Measurements from ENCODE around the gene CLEC7A. TPM values are rescaled to one million over a fixed set of nuclear protein-coding genes. Genes with fewer than 3 reads are reported as not detected.

The CLEC7A gene
- total RNA-seq, 1 donor from 2014 or later, result 51.1 TPM

DNA sequence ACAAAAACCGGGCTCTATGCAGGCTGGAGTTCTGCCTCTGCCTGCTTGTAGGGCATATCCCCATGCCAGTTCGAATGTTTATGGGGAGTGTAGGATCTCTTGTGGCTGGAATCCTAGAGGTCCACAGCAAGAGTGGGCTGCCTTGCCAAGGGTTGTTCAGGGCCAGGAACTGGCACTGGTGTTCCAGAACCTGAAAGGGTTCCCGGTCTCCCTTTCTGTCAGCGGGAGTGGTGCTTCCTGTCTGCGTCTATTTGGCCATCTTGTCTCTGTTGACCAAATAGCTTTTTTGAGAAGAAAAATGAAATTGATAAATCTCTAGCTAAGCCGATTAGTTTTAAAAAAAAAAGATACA is 24.1 kb upstream of the CLEC7A start:
- no peaks in the 10 kb centered on the region for H3K36me3 ChIP-seq
- no peaks in the 10 kb centered on the region for H3K27me3 ChIP-seq
- intact Hi-C loops (cut with DNase I), result loop anchor here (5.0 kb wide), 1 partner anchor 38 kb away; no protein-coding TSS in a partner anchor
- H3K27ac ChIP-seq, result peak overlapping the region; percentile 78
- TF ChIP-seq, protein P1, sequence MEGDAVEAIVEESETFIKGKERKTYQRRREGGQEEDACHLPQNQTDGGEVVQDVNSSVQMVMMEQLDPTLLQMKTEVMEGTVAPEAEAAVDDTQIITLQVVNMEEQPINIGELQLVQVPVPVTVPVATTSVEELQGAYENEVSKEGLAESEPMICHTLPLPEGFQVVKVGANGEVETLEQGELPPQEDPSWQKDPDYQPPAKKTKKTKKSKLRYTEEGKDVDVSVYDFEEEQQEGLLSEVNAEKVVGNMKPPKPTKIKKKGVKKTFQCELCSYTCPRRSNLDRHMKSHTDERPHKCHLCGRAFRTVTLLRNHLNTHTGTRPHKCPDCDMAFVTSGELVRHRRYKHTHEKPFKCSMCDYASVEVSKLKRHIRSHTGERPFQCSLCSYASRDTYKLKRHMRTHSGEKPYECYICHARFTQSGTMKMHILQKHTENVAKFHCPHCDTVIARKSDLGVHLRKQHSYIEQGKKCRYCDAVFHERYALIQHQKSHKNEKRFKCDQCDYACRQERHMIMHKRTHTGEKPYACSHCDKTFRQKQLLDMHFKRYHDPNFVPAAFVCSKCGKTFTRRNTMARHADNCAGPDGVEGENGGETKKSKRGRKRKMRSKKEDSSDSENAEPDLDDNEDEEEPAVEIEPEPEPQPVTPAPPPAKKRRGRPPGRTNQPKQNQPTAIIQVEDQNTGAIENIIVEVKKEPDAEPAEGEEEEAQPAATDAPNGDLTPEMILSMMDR (IDR thresholded peaks at IDR 0.05), result no peak
- peak overlapping the region; percentile 63 for H3K4me3 ChIP-seq
- H3K9me3 ChIP-seq, result no peaks in the 10 kb centered on the region
- H3K4me1 ChIP-seq, result peaks cover 7% of the 10 kb centered on the region
- ATAC-seq, result peak; percentile 6
- DNase-seq, result no peak

DNA sequence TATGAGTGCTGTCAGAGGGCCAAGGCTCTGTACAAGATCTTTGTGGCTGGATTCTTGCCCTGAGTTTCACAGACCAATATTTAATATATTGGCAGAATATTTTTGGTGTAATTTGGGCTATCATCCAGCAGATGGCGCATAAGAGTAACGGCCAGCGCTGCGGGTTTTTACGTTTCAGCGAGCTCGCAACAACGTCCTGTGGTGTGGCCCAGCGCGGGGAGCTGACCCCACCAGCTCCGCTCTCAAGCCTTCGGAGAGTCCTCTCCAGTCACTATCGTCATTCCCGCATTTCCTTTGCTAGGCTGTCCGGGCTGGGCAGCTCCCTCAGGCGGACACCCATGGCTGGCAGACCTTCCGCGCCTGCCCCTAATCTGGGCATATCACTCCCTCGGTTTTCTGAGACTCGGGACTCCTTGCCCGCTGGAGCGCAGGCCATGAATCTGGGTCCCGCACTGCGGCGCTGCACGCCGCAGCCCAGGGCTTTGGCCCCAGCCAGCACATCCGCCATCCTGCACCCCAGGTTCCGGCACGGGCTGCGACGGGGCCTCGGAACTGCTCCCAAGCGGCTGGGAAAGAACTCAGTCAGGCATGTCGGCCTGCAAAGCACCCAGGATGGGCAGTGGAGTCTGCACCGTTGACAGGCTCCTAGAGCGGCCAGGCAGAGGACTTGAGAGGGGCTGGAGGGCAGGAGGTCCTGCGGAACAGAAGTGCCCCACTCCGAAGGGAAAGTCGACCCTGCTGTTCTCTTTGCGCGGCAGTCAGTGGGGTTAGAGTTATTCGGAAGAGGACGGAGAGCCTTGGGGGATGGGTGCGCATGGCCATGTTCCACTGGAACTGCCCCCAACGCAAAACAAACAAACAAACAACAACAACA is 23.5 kb upstream of the CLEC7A start:
- peak; percentile 96 for ATAC-seq
- intact Hi-C loops (cut with DNase I), result loop anchor here (5.0 kb wide), 1 partner anchor 39 kb away; no protein-coding TSS in a partner anchor
- DNase-seq, result peak; percentile 87
- Histone ChIP-seq H3K27ac (peak overlapping the region; percentile 78), H3K27me3 (no peaks in the 10 kb centered on the region), H3K4me1 (peaks cover 7% of the 10 kb centered on the region), H3K4me3 (peak overlapping the region; percentile 63), H3K9me3 (no peaks in the 10 kb centered on the region), H3K36me3 (no peaks in the 10 kb centered on the region)
- TF ChIP-seq, protein P1 (IDR thresholded peaks at IDR 0.05), result peak; percentile 76

DNA sequence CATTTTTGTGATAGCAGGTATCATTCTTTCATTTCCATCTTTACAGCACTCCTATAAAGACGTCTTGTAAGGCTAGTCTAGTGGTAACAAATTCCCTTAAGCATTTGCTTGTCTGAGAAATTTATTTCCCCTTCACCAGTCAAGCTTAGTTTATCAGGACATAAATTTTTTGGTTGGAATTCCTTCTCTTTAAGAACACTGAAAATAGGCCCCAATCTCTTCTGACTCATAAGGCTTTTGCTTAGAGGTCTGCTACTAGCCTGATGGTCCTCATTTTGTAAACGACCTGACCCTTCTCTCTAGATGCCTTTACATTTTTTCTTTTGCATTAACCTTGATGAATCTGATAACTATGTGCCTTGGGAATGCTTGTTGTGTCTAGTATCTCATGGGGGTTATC is 21.6 kb upstream of the CLEC7A start:
- H3K9me3 ChIP-seq, result no peaks in the 10 kb centered on the region
- DNase-seq (no peak), ATAC-seq (no peak)
- peaks cover 7% of the 10 kb centered on the region for H3K4me1 ChIP-seq
- H3K4me3 ChIP-seq, result no peak overlapping the region
- intact Hi-C loops (cut with DNase I), result loop anchor here (5.0 kb wide), 1 partner anchor 41 kb away; no protein-coding TSS in a partner anchor
- no peaks in the 10 kb centered on the region for H3K27me3 ChIP-seq
- TF ChIP-seq, protein P1 (IDR thresholded peaks at IDR 0.05), result no peak
- no peaks in the 10 kb centered on the region for H3K36me3 ChIP-seq
- no peak overlapping the region for H3K27ac ChIP-seq

DNA sequence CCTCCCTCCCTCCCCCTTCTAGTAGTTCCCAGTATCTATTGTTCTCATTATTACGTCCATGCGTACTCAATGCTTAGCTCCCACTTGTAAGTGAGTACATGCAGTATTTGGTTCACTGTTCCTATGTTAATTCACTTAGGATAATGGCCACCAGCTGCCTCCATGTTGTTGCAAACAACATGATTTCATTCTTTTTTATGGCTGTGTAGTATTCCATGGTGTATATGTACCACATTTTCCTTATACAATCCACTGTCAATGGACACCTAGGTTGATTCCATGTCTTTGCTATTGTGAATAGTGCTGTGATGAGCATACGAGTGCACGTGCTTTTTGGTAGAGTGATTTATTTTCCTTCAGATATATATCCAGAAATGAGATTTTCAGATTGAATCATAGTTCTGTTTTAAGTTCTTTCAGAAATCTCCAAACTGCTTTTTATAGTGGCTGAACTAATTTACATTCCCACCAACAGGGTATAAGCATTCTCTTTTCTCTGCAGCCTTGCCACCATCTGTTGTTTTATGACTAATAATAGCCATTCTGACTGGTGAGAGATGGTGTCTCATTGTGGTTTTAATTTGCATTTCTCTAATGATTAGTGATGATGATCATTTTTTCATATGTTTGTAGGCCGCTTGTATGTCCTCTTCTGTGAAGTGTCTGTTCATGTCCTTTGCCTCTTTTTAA is 17.9 kb upstream of the CLEC7A start:
- H3K4me3 ChIP-seq, result no peak overlapping the region
- DNase-seq (no peak), ATAC-seq (no peak)
- H3K27ac ChIP-seq, result no peak overlapping the region
- no peaks in the 10 kb centered on the region for H3K36me3 ChIP-seq
- no peaks in the 10 kb centered on the region for H3K27me3 ChIP-seq
- H3K9me3 ChIP-seq, result no peaks in the 10 kb centered on the region
- peaks cover under 1% of the 10 kb centered on the region for H3K4me1 ChIP-seq
- TF ChIP-seq, protein P1 (IDR thresholded peaks at IDR 0.05), result no peak
- intact Hi-C loops (cut with DNase I), result no loop called here

DNA sequence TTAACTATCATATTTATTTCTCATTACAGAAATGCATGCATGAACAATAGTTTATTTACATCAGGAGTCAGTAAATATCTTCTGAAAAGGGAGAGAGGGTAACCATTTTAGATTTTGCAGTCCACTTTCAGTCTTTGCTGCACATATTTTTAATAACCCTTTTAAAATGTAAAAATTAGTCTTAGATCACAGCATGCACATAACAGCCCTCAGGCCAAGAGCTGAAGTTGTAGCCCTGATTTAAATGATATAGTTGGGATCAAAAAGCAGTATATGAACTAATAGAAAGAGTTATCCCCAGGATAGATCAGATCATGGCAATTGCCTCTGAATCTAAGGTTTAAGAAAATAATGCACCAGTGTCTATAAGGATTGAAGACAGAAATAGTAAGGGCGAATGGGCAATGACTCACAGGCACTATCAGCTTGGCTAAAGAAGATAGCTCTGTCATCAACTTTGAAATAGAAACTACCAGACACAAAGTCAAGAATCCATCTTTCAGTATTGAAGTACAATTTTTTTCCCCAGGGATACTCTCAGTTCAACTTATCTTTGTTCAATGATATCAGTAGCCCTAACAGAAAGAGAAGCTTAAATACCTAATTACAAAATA is 13.1 kb upstream of the CLEC7A start:
- Histone ChIP-seq H3K9me3 (no peaks in the 10 kb centered on the region), H3K36me3 (no peaks in the 10 kb centered on the region), H3K4me1 (no peaks in the 10 kb centered on the region), H3K27ac (no peak overlapping the region), H3K4me3 (no peak overlapping the region), H3K27me3 (no peaks in the 10 kb centered on the region)
- DNase-seq (no peak), ATAC-seq (no peak)
- intact Hi-C loops (cut with DNase I), result no loop called here
- TF ChIP-seq, protein P1 (IDR thresholded peaks at IDR 0.05), result no peak

Measured in upper lobe of right lung (tissue), 1 donor.